Activated CD4-positive, alpha-beta memory T cell treated with anti-CD3 and anti-CD28 coated beads for 36 hours (primary cell): ENCODE data around the gene RNF183. TPM values are rescaled to one million over a fixed set of nuclear protein-coding genes. Genes with fewer than 3 reads are reported as not detected.

ENCODE experiments used
- CTCF ChIA-PET: fragments of 350-600 bp; sonication (Branson Sonifier 250); formaldehyde crosslinking; loops from one replicate; lab custom pipeline; 2021; ENCODE audit warnings: antibody characterized with exemption, inconsistent platforms; lab: Charles Lee
- POLR2A ChIA-PET: fragments of 350-600 bp; sonication (Branson Sonifier 250); formaldehyde crosslinking; loops from one replicate; lab custom pipeline; 2021; ENCODE audit warnings: antibody characterized with exemption; lab: Charles Lee
- DNase-seq: peaks from one replicate; pipeline ENCODE4 v3.0.0-alpha.2; 2020
- H3K27ac Mint-ChIP-seq: one replicate; pipeline ENCODE4 v1.8.0; 2021; ENCODE audit warnings: mixed read lengths
- H3K27me3 Mint-ChIP-seq: one replicate; pipeline ENCODE4 v1.8.0; 2021; ENCODE audit warnings: mixed read lengths
- H3K36me3 Mint-ChIP-seq: one replicate; pipeline ENCODE4 v1.8.0; 2021; ENCODE audit warnings: mixed read lengths
- H3K4me1 Mint-ChIP-seq: one replicate; pipeline ENCODE4 v1.8.0; 2021; ENCODE audit warnings: low read depth, mixed read lengths
- H3K4me3 Mint-ChIP-seq: one replicate; pipeline ENCODE4 v1.8.0; 2021; ENCODE audit warnings: mild to moderate bottlenecking, mixed read lengths
- H3K9me3 Mint-ChIP-seq: one replicate; pipeline ENCODE4 v1.8.0; 2021; ENCODE audit warnings: mixed read lengths
- intact Hi-C: fragments of 100-400 bp; cut with micrococcal nuclease; formaldehyde crosslinking; loops from one replicate; pipeline ENCODE4 v1.15.1; 2023
- total RNA-seq, 2 experiments: library from RNA; stranded (reverse); gene quantifications; one replicate each; pipeline ENCODE4 v1.2.3, GENCODE V29; 2021

RNF183 gene, protein sequence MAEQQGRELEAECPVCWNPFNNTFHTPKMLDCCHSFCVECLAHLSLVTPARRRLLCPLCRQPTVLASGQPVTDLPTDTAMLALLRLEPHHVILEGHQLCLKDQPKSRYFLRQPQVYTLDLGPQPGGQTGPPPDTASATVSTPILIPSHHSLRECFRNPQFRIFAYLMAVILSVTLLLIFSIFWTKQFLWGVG
- total RNA-seq = under 1 TPM; 0.36 to 0.39 TPM

DNA sequence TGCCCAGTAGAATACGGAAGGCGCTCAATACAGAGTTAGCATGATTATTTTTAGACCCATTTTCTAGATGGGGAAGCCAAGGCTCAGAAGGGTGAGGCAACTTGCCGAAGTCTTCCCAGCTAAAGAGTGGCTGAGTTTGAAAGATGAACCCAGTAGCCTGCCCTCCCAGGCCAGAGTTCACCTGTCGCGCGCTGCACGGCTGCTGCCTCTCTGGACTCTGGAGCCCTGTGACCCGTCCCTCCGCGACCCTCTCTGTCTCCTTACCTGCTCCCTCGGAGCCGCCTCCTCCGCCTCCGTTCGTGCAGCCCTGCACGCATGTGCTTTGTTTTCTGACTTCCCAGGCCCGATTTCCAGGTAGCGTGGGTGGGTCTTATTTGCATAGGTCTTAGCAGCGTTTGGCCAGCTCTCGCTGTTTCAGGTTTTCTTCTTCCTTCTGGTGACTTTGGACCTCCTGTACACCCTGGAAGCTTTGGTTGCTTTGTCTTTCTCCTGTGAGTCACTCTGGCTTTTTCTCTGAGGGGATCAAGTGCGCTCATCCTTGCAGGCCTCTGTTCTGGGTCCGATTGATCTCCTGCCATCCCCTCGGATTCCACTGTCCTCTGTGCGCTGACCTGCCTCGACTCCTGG lies at the start of gene RNF183:
RNF183 (minus strand) TSS at position 585 of the 627 bp plus-strand sequence. CDS start 5,192 bp downstream, outside the sequence.
- no peak within 1 kb of the TSS for H3K27ac Mint-ChIP-seq
- no peak within 1 kb of the TSS for H3K4me3 Mint-ChIP-seq
- no peaks in the 10 kb centered on the region for H3K36me3 Mint-ChIP-seq
- DNase-seq = no peak
- no peaks in the 10 kb centered on the region for H3K4me1 Mint-ChIP-seq
- H3K27me3 Mint-ChIP-seq = peaks cover 3% of the 10 kb centered on the region
- no peaks in the 10 kb centered on the region for H3K9me3 Mint-ChIP-seq
- ChIA-PET POLR2A (no interaction called here), CTCF (no interaction called here)
- intact Hi-C loops = loop anchor here (10.0 kb wide), 1 partner anchor 352 kb away; no protein-coding TSS in a partner anchor

- peaks cover 40% of the 10 kb centered on the region for H3K4me1 Mint-ChIP-seq
- no peak overlapping the region for H3K4me3 Mint-ChIP-seq
- peaks cover 37% of the 10 kb centered on the region for H3K27me3 Mint-ChIP-seq
- DNase-seq = no peak
- H3K9me3 Mint-ChIP-seq = no peaks in the 10 kb centered on the region
- ChIA-PET POLR2A (interaction anchor here (0.6 to 0.7 kb wide), 2 partner anchors 9 to 26 kb away, joined by 3 to 4 read pairs; no protein-coding TSS in a partner anchor), CTCF (interaction anchor here (1.3 kb wide), 1 partner anchor 49 kb away, joined by 4 read pairs; the partner anchor contains the start of gene ALAD)
- H3K36me3 Mint-ChIP-seq = no peaks in the 10 kb centered on the region
- H3K27ac Mint-ChIP-seq = no peak overlapping the region
- intact Hi-C loops = loop anchor here (10.0 kb wide), 1 partner anchor 1248 kb away; no protein-coding TSS in a partner anchor
These were observed 49.2 kb upstream of the RNF183 start for GRCh38 chr9:113352411-113352810.

GRCh38 chr9:113352006-113352405 lies 48.8 kb upstream of the RNF183 start:
- CTCF ChIA-PET = interaction anchor here (0.6 to 1.3 kb wide), 2 partner anchors 12 to 49 kb away, joined by 3 to 4 read pairs; partner anchors contain the start of genes ALAD and WDR31
- intact Hi-C loops = loop anchor here (10.0 kb wide), 1 partner anchor 1247 kb away; no protein-coding TSS in a partner anchor
- Mint-ChIP-seq H3K27me3 (peaks cover 37% of the 10 kb centered on the region), H3K9me3 (no peaks in the 10 kb centered on the region), H3K27ac (no peak overlapping the region), H3K4me3 (no peak overlapping the region), H3K36me3 (no peaks in the 10 kb centered on the region), H3K4me1 (peaks cover 42% of the 10 kb centered on the region)
- DNase-seq = no peak
- POLR2A ChIA-PET = interaction anchor here (0.6 to 4.8 kb wide), 3 partner anchors 10 to 26 kb away, joined by 4 to 24 read pairs (median 19); partner anchors contain the start of gene WDR31

DNA sequence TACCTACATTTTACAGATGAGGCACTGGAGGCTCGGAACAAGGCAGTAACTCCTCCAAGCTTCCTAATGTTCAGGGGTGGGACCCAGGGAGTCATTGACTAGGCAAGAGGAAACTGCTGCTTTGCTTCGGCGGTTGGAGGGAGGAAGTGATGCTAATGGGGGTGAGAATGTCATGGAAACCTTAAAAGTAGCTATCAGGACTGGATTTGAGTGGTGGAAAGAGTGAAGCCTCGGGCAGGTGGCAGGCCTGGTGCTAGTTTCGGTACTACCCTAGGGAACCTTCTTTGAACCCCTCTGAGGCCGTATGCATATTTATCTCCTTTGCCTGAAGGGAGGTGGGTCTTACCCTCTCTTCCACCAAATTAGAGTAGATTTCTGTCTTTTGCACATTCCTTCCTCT lies 47.8 kb upstream of the RNF183 start:
- ChIA-PET CTCF (interaction anchor here (0.6 to 2.1 kb wide), 5 partner anchors 10 to 304 kb away, joined by 3 to 7 read pairs (median 5); partner anchors contain the start of genes C9orf43, HDHD3 and POLE3), POLR2A (interaction anchor here (2.2 to 4.8 kb wide), 5 partner anchors 10 to 76 kb away, joined by 9 to 24 read pairs (median 11); partner anchors contain the start of genes C9orf43, CDC26, HDHD3 and POLE3)
- intact Hi-C loops = loop anchor here (1.0 to 10.0 kb wide), 4 partner anchors 10 to 1246 kb away; no protein-coding TSS in a partner anchor
- peak; percentile 63 for DNase-seq
- no peaks in the 10 kb centered on the region for H3K9me3 Mint-ChIP-seq
- H3K36me3 Mint-ChIP-seq = no peaks in the 10 kb centered on the region
- peak overlapping the region; percentile 77 for H3K4me3 Mint-ChIP-seq
- peak overlapping the region; percentile 69 for H3K27ac Mint-ChIP-seq
- peaks cover 32% of the 10 kb centered on the region for H3K27me3 Mint-ChIP-seq
- peaks cover 47% of the 10 kb centered on the region for H3K4me1 Mint-ChIP-seq

DNA sequence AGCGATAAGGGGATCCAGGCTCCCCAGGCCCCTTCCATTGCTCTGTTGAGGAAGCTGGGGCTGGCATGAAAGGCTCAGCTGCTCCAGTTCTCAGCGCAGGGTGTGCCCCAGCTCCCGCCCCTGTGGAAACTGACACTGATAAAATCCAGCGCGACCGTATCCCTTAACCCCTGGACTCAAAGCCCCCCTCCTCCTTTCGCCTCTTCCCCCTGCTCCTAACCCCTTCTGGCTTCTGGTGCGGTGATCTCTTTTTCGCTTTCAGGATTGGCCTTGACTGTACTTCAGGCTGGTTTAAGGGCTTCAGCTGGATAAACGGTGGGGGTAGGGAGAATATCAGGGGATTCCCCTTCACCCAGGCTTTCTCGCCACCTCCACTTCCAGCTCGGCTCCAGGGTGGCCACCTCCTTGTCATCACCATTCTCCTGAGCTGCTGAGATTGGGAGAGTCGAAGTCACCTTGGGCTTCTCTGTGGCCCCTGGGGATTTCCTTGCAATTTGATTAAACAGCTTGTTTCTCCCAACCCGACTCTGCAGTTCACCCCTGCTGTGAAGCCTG lies 47.0 kb upstream of the RNF183 start:
- Mint-ChIP-seq H3K36me3 (no peaks in the 10 kb centered on the region), H3K4me3 (peak overlapping the region; percentile 77), H3K27me3 (peaks cover 32% of the 10 kb centered on the region), H3K9me3 (no peaks in the 10 kb centered on the region), H3K4me1 (peaks cover 54% of the 10 kb centered on the region), H3K27ac (peak overlapping the region; percentile 69)
- CTCF ChIA-PET = interaction anchor here (0.6 to 2.1 kb wide), 8 partner anchors 10 to 305 kb away, joined by 3 to 7 read pairs (median 4); partner anchors contain the start of genes ALAD, C9orf43, HDHD3 and POLE3
- peak; percentile 40 for DNase-seq
- POLR2A ChIA-PET = interaction anchor here (2.2 to 4.8 kb wide), 5 partner anchors 10 to 75 kb away, joined by 9 to 24 read pairs (median 11); partner anchors contain the start of genes C9orf43, CDC26, HDHD3 and POLE3
- intact Hi-C loops = loop anchor here (1.0 to 10.0 kb wide), 2 partner anchors 57 to 1245 kb away; no protein-coding TSS in a partner anchor

DNA sequence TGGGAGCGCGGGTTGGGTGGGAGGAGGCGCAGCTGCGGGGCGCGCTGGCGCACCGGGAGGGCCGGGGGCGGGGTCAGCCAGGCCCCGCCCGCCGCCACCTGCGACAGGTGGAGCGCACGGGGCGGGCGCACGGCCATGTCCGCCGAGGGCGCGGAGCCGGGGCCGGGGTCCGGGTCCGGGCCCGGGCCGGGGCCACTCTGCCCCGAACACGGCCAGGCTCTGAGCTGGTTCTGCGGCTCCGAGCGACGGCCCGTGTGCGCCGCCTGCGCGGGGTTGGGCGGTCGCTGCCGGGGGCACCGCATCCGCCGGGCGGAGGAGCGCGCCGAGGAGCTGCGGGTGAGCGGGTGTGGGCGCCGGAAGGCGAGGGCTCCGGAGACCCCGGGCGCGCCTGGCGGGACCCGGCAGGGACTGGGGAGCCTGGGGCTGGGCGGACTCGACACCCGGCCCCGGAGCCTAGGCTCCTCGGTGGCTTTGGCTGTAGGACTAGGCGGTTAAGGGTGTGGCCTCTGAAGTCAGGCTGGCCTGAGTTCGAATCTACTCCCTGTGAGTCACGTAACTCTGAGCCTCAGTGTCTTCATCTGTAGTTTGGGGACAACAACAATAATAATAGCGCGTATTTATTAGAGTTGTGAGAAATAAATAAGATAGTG lies 46.4 kb upstream of the RNF183 start, which contains the start of gene BSPRY:
BSPRY (plus strand) TSS at position 97 of the 650 bp plus-strand sequence; CDS start at position 136, 39 bp downstream.
- peaks cover 56% of the 10 kb centered on the region for H3K4me1 Mint-ChIP-seq
- intact Hi-C loops = loop anchor here (1.0 to 10.0 kb wide), 4 partner anchors 58 to 1245 kb away; no protein-coding TSS in a partner anchor

DNA sequence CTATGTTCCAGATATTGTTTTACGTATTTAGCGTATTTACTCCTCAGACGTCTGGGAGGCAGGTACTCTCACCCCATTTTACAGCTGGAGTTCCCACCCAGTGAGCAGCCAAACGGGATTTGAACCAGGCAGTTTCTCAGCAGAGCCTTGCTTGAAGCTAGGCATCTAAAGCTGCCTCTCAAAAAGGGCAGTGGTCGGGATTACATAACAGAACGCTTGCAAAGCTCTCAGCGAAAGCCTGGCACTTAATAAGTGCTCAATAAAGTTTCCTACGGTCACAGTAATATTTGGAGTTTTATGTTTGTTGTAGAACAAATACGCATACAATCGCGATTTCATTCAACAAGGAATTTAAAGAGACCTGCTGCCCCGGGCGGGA lies 45.9 kb upstream of the RNF183 start:
- Mint-ChIP-seq H3K4me3 (peak overlapping the region; percentile 65), H3K27ac (no peak overlapping the region), H3K9me3 (no peaks in the 10 kb centered on the region), H3K36me3 (no peaks in the 10 kb centered on the region), H3K4me1 (peaks cover 56% of the 10 kb centered on the region), H3K27me3 (peaks cover 31% of the 10 kb centered on the region)
- DNase-seq = no peak
- CTCF ChIA-PET = interaction anchor here (1.2 to 2.1 kb wide), 5 partner anchors 9 to 309 kb away, joined by 3 to 9 read pairs (median 5); partner anchors contain the start of genes ALAD, C9orf43, POLE3 and WDR31
- POLR2A ChIA-PET = interaction anchor here (1.2 to 4.8 kb wide), 6 partner anchors 8 to 74 kb away, joined by 3 to 24 read pairs (median 11); partner anchors contain the start of genes C9orf43, CDC26, HDHD3 and POLE3
- intact Hi-C loops = loop anchor here (5.0 to 10.0 kb wide), 2 partner anchors 166 to 233 kb away; no protein-coding TSS in a partner anchor

More for the DNA sequence above, 46.4 kb upstream of the RNF183 start, which contains the start of gene BSPRY:
- Mint-ChIP-seq H3K27me3 (peaks cover 32% of the 10 kb centered on the region), H3K36me3 (no peaks in the 10 kb centered on the region), H3K4me3 (peak within 1 kb of the TSS; percentile 77), H3K9me3 (no peaks in the 10 kb centered on the region), H3K27ac (peak within 1 kb of the TSS; percentile 69)
- peak; percentile 41 for DNase-seq
- ChIA-PET POLR2A (interaction anchor here (2.2 to 4.8 kb wide), 5 partner anchors 9 to 74 kb away, joined by 9 to 24 read pairs (median 11); partner anchors contain the start of genes C9orf43, CDC26, HDHD3 and POLE3), CTCF (interaction anchor here (0.6 to 2.1 kb wide), 8 partner anchors 10 to 308 kb away, joined by 3 to 9 read pairs (median 5); partner anchors contain the start of genes ALAD, C9orf43, HDHD3 and POLE3)

DNA sequence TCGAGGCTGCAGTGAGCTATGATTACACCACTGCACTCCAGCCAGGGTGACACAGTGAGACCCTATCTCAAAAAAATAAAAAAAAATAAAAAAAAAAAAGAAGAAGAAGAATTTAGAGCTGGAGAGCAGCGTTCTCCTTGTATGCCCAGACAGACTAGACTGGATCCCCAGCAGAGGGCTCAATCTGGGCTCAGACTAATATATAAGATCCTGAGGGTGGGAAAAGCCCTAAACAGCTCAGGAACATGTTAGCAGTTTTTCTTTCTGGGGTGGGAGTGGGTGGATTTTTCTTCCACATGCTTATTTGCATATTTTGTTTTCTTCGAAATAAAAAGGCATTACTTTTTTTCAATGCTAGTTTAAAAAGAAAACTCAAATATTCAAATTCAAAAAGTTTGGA lies 45.3 kb upstream of the RNF183 start:
- DNase-seq = no peak
- H3K4me1 Mint-ChIP-seq = peaks cover 56% of the 10 kb centered on the region
- no peaks in the 10 kb centered on the region for H3K9me3 Mint-ChIP-seq
- no peak overlapping the region for H3K27ac Mint-ChIP-seq
- no peak overlapping the region for H3K4me3 Mint-ChIP-seq
- ChIA-PET CTCF (interaction anchor here (0.7 to 2.0 kb wide), 6 partner anchors 8 to 310 kb away, joined by 3 to 9 read pairs (median 5); partner anchors contain the start of genes ALAD, CDC26, PRPF4 and WDR31), POLR2A (interaction anchor here (1.0 to 4.8 kb wide), 5 partner anchors 8 to 73 kb away, joined by 3 to 24 read pairs (median 11); partner anchors contain the start of genes C9orf43, CDC26, HDHD3 and POLE3)
- H3K27me3 Mint-ChIP-seq = peaks cover 27% of the 10 kb centered on the region
- intact Hi-C loops = loop anchor here (1.0 to 10.0 kb wide), 3 partner anchors 8 to 234 kb away; partner anchors contain the start of gene WDR31
- H3K36me3 Mint-ChIP-seq = no peaks in the 10 kb centered on the region

GRCh38 chr9:113345671-113346070 lies 42.5 kb upstream of the RNF183 start:
- peaks cover 50% of the 10 kb centered on the region for H3K4me1 Mint-ChIP-seq
- H3K9me3 Mint-ChIP-seq = no peaks in the 10 kb centered on the region
- POLR2A ChIA-PET = interaction anchor here (1.0 to 2.2 kb wide), 2 partner anchors 17 to 65 kb away, joined by 3 to 7 read pairs; partner anchors contain the start of genes C9orf43 and POLE3
- DNase-seq = no peak
- H3K27me3 Mint-ChIP-seq = peaks cover 9% of the 10 kb centered on the region
- H3K4me3 Mint-ChIP-seq = no peak overlapping the region
- H3K27ac Mint-ChIP-seq = no peak overlapping the region
- CTCF ChIA-PET = interaction anchor here (1.3 kb wide), 1 partner anchor 55 kb away, joined by 5 read pairs; the partner anchor contains the start of gene ALAD
- H3K36me3 Mint-ChIP-seq = no peaks in the 10 kb centered on the region
- intact Hi-C loops = loop anchor here (5.0 to 10.0 kb wide), 2 partner anchors 169 to 237 kb away; no protein-coding TSS in a partner anchor

- CTCF ChIA-PET = interaction anchor here (0.5 to 1.3 kb wide), 2 partner anchors 56 to 174 kb away, joined by 3 to 5 read pairs; partner anchors contain the start of gene ALAD
- H3K4me1 Mint-ChIP-seq = peaks cover 50% of the 10 kb centered on the region
- peaks cover 5% of the 10 kb centered on the region for H3K27me3 Mint-ChIP-seq
- H3K27ac Mint-ChIP-seq = no peak overlapping the region
- H3K36me3 Mint-ChIP-seq = no peaks in the 10 kb centered on the region
- H3K9me3 Mint-ChIP-seq = no peaks in the 10 kb centered on the region
- no peak for DNase-seq
- POLR2A ChIA-PET = interaction anchor here (1.0 to 2.2 kb wide), 2 partner anchors 17 to 65 kb away, joined by 3 to 7 read pairs; partner anchors contain the start of genes C9orf43 and POLE3
- no peak overlapping the region for H3K4me3 Mint-ChIP-seq
- intact Hi-C loops = loop anchor here (5.0 to 10.0 kb wide), 2 partner anchors 170 to 237 kb away; no protein-coding TSS in a partner anchor
These were observed 42.0 kb upstream of the RNF183 start for GRCh38 chr9:113345190-113345589.
